ENCODE measurements around the gene PARD3B.

PARD3B gene

GRCh38 chr2:205364261-205364660 lies 819.0 kb downstream of the PARD3B start:
- Histone ChIP-seq H3K4me3 (no peak overlapping the region), H3K27me3 (ENCODE audit: low read depth) (no peaks in the 10 kb centered on the region), H3K9me3 (no peaks in the 10 kb centered on the region), H3K36me3 (replicated peaks) (no peaks in the 10 kb centered on the region), H3K4me1 (peaks cover 25% of the 10 kb centered on the region)
- peak; percentile 56 to 73 for DNase-seq (ENCODE audit: low spot score in 2 of 2)
- in situ Hi-C loops (cut with MboI; ENCODE audit: low sequenced_read_pairs) = no loop called here

- DNase-seq (ENCODE audit: low spot score in 2 of 2) = no peak
- in situ Hi-C loops (cut with MboI; ENCODE audit: low sequenced_read_pairs) = no loop called here
- no peaks in the 10 kb centered on the region for H3K36me3 ChIP-seq (replicated peaks)
- no peaks in the 10 kb centered on the region for H3K9me3 ChIP-seq
- peaks cover 13% of the 10 kb centered on the region for H3K4me1 ChIP-seq
- no peak overlapping the region for H3K4me3 ChIP-seq
- H3K27me3 ChIP-seq (ENCODE audit: low read depth) = no peaks in the 10 kb centered on the region
These were observed 821.2 kb downstream of the PARD3B start for GRCh38 chr2:205366336-205367060.

DNA sequence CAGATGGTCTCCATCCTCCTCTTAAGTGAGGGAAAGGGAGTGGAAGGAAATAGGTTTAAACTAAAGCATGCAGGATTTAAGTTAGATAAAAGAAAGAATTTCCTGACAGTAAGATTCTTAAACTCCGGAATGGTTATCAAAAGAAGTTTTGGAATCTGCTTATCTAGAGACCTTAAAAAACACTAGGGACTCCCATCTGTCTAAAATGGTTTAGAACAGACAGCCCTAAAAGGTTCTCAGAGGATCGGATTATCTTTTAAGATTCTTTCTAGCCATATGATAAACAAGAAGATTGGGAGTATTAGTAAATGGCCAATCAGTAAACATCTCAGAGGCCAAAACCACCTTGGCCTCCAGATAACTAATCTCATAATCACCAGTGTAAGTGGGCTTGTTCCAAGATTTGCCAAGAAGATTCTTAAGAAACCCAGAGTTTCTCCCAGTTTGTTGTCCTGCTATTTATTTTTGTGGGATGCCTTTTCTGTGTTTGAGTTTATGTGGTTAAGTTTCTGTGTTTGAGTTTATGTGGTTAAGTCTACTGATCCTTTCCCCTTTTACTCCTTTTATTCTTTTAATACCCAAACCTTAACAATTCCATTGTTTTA lies 822.2 kb downstream of the PARD3B start:
- in situ Hi-C loops (cut with MboI; ENCODE audit: low sequenced_read_pairs) = no loop called here
- Histone ChIP-seq H3K9me3 (no peaks in the 10 kb centered on the region), H3K27me3 (ENCODE audit: low read depth) (no peaks in the 10 kb centered on the region), H3K4me3 (no peak overlapping the region), H3K36me3 (replicated peaks) (no peaks in the 10 kb centered on the region), H3K4me1 (peaks cover 12% of the 10 kb centered on the region)
- no peak for DNase-seq (ENCODE audit: low spot score in 2 of 2)

DNA sequence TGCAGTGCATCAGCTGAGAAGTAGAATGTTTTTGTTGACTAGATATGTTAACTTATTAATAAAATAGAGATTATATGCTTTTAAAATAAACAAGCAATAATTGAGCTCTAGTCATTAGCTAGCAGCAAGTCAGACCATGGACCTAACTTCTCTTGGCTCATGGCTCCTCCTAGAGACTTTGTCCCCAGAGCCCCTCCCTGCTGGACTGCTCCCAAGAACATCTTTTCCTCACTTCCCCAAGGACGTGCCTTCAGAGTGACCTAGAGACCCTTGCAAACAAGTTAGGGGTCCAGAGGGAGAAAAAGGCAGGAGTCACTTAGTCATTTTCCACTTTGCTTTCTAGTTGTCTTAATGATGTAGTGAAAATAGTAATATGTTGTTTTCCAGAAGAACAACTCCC lies 824.5 kb downstream of the PARD3B start:
- no peak overlapping the region for H3K4me3 ChIP-seq
- H3K36me3 ChIP-seq (replicated peaks) = no peaks in the 10 kb centered on the region
- in situ Hi-C loops (cut with MboI; ENCODE audit: low sequenced_read_pairs) = no loop called here
- H3K27me3 ChIP-seq (ENCODE audit: low read depth) = no peaks in the 10 kb centered on the region
- DNase-seq (ENCODE audit: low spot score in 2 of 2) = no peak
- H3K9me3 ChIP-seq = no peaks in the 10 kb centered on the region
- peaks cover 1% of the 10 kb centered on the region for H3K4me1 ChIP-seq

DNA sequence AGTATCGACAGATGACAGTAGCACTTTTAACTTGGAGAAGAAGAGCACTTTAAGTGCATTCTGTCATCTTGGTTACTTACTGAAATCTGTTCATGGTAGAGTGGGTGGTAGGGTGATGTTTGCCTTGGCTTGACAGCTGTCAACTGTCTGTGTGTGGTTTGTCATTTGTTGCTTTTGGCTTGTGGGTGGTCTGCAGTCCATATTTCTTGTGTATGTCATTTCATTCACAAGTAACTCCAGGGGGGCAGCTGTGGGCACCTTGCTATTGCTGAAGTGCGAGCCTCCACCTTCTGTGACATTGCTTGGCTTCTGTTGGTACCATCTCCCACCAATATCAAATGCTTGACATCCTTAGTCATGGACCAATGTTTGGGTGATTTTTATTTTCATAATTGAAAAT lies 825.5 kb downstream of the PARD3B start:
- no peaks in the 10 kb centered on the region for H3K36me3 ChIP-seq (replicated peaks)
- 0 out of 2 replicates have a peak, but pooled peaks cover 2% of the 10 kb centered on the region for H3K27me3 ChIP-seq (ENCODE audit: low read depth)
- no peaks in the 10 kb centered on the region for H3K9me3 ChIP-seq
- no peaks in the 10 kb centered on the region for H3K4me1 ChIP-seq
- in situ Hi-C loops (cut with MboI; ENCODE audit: low sequenced_read_pairs) = no loop called here
- no peak for DNase-seq (ENCODE audit: low spot score in 2 of 2)
- no peak overlapping the region for H3K4me3 ChIP-seq

DNA sequence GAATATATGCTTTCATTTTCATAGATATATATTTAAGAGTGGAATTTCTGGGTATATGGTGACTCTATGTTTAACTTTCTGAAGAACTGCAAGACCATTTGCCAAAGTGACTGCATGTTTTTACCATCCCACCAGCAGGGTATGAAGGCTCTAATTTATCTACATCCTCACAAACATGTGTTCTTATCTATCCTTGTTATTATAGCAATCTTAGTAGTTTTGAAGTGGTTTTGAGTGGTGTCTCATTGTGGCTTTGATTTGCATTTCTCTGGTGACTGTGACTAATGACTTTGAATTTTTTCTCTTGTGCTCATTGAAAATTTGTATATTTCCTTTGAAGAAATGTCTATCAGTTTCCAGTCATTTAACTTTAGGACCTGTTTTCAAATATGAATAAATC lies 826.9 kb downstream of the PARD3B start:
- in situ Hi-C loops (cut with MboI; ENCODE audit: low sequenced_read_pairs) = no loop called here
- Histone ChIP-seq H3K27me3 (ENCODE audit: low read depth) (0 out of 2 replicates have a peak, but pooled peaks cover 2% of the 10 kb centered on the region), H3K9me3 (no peaks in the 10 kb centered on the region), H3K4me1 (no peaks in the 10 kb centered on the region), H3K4me3 (no peak overlapping the region), H3K36me3 (replicated peaks) (no peaks in the 10 kb centered on the region)
- no peak for DNase-seq (ENCODE audit: low spot score in 2 of 2)

DNA sequence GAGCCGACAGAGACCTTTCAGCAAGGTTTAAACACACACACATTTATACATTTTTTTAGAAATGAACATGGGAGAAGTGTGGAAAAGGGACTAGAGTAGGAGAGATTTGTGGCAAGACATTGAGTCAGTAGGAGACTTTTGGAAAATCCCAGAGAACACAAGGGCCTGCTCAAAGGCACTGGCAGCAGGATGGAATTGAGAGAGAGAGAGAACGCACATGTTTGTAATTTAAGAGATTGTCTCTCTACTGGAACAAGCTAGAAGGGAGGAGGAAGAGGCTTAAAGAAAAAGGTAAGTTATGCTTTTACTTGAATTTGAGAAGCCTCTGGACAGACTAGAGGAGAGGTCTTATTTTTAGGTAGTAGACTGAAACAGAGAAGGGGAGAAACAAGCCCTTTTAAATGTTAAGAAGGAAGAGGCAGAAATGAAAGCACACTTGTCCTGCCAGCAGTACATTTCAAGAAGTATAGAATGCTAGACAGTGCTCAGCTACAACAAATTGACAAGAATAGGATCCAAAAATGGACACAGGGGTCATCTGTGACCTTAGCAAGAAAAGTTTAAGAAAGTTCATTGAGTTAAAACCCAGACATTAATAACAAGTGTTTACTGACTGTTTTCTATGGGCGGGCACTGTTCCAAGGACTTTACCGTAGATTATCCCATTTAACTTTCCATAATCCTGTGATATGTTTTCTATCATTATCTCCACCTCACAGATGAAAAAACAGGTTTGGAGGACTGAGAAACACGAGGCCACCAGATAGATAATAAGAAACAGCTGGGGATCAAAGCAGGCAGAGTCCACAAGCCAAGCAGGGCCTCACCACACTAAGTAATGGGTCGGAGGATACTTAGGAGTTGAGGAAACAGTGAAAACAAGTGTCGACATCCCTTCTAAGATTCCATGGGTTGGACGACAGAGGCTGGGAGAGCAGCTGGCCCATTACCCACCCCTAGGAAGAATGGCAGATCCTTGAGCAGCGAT lies 830.5 kb downstream of the PARD3B start:
- no peaks in the 10 kb centered on the region for H3K4me1 ChIP-seq
- in situ Hi-C loops (cut with MboI; ENCODE audit: low sequenced_read_pairs) = no loop called here
- H3K9me3 ChIP-seq = no peaks in the 10 kb centered on the region
- H3K4me3 ChIP-seq = no peak overlapping the region
- H3K27me3 ChIP-seq (ENCODE audit: low read depth) = 0 out of 2 replicates have a peak, but pooled peaks cover 2% of the 10 kb centered on the region
- no peaks in the 10 kb centered on the region for H3K36me3 ChIP-seq (replicated peaks)
- DNase-seq (ENCODE audit: low spot score in 2 of 2) = no peak

DNA sequence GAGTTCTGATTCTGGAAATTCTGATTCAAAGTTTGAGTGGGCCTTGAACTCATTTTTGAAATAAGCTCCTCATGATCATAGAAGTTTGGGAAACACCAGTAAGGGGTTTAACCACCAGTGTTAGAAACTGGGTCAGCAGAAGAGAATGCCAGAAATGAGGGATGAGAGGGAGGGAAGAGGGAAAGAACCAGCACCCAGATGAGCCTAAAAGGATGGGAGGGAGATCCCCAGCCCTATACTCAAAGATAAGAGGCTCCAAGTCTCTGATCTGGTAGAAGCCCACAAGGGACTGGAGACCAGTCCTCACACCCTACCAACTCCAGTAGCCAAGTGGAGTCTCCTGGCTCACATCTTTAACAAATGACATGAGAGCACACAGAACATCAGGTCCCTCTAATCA lies 832.0 kb downstream of the PARD3B start:
- H3K27me3 ChIP-seq (ENCODE audit: low read depth) = 0 out of 2 replicates have a peak, but pooled peaks cover 2% of the 10 kb centered on the region
- no peak overlapping the region for H3K4me3 ChIP-seq
- in situ Hi-C loops (cut with MboI; ENCODE audit: low sequenced_read_pairs) = no loop called here
- DNase-seq (ENCODE audit: low spot score in 2 of 2) = no peak
- H3K9me3 ChIP-seq = no peaks in the 10 kb centered on the region
- no peaks in the 10 kb centered on the region for H3K4me1 ChIP-seq
- H3K36me3 ChIP-seq (replicated peaks) = no peaks in the 10 kb centered on the region

- Histone ChIP-seq H3K27me3 (ENCODE audit: low read depth) (no peaks in the 10 kb centered on the region), H3K4me1 (no peaks in the 10 kb centered on the region), H3K36me3 (replicated peaks) (no peaks in the 10 kb centered on the region), H3K4me3 (no peak overlapping the region), H3K9me3 (no peaks in the 10 kb centered on the region)
- DNase-seq (ENCODE audit: low spot score in 2 of 2) = no peak
- in situ Hi-C loops (cut with MboI; ENCODE audit: low sequenced_read_pairs) = no loop called here
These were observed 838.3 kb downstream of the PARD3B start for GRCh38 chr2:205383601-205384000.

DNA sequence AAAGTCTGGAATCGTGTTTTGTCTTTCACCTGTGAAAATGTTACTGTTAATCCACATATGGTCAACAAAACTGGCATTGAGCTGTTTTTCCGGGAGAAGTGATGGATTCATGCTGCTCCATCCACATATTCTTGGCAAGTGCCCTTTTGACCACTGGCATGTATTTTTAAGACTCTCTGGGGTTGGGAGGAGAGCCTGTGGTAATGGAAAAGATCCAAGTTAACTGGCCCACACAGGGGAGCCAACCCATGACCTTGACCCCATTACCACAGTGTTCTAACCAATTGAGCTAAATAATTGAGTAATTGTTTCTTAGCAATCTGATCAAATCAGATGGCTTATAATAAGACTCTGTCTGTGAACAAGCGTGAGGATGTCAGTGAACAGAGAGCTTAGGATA lies 840.8 kb downstream of the PARD3B start:
- H3K4me3 ChIP-seq = no peak overlapping the region
- DNase-seq (ENCODE audit: low spot score in 2 of 2) = no peak
- H3K27me3 ChIP-seq (ENCODE audit: low read depth) = no peaks in the 10 kb centered on the region

GRCh38 chr2:205387350-205388055 lies 842.2 kb downstream of the PARD3B start:
- DNase-seq (ENCODE audit: low spot score in 2 of 2) = no peak
- Histone ChIP-seq H3K4me3 (no peak overlapping the region), H3K4me1 (no peaks in the 10 kb centered on the region), H3K36me3 (replicated peaks) (no peaks in the 10 kb centered on the region), H3K27me3 (ENCODE audit: low read depth) (no peaks in the 10 kb centered on the region), H3K9me3 (no peaks in the 10 kb centered on the region)
- in situ Hi-C loops (cut with MboI; ENCODE audit: low sequenced_read_pairs) = no loop called here

More for the DNA sequence above, 840.8 kb downstream of the PARD3B start:
- Histone ChIP-seq H3K36me3 (replicated peaks) (no peaks in the 10 kb centered on the region), H3K9me3 (no peaks in the 10 kb centered on the region), H3K4me1 (no peaks in the 10 kb centered on the region)
- in situ Hi-C loops (cut with MboI; ENCODE audit: low sequenced_read_pairs) = no loop called here

DNA sequence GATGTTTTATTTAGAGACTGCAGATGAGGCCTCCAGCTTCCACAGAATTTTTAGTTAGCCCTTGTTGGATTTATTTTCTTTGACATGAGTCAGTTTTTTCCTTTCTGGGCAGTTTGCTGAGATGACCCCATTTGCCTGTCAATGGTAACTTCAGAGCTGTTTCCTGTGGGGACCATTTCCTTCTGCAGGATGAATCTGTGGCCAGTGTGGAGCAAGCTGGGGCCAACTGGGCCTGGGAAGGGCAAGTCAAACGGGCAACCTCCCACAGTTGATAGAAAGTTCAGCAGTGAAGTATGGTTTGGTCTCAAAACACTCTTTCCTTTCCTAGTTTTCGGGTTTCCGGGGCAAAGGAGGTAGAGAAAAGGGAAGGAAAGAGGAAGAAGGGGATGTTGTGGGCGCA lies 845.6 kb downstream of the PARD3B start:
- H3K36me3 ChIP-seq (replicated peaks) = no peaks in the 10 kb centered on the region
- no peaks in the 10 kb centered on the region for H3K4me1 ChIP-seq
- H3K27me3 ChIP-seq (ENCODE audit: low read depth) = no peaks in the 10 kb centered on the region
- no peak overlapping the region for H3K4me3 ChIP-seq
- in situ Hi-C loops (cut with MboI; ENCODE audit: low sequenced_read_pairs) = no loop called here
- H3K9me3 ChIP-seq = no peaks in the 10 kb centered on the region
- no peak for DNase-seq (ENCODE audit: low spot score in 2 of 2)

DNA sequence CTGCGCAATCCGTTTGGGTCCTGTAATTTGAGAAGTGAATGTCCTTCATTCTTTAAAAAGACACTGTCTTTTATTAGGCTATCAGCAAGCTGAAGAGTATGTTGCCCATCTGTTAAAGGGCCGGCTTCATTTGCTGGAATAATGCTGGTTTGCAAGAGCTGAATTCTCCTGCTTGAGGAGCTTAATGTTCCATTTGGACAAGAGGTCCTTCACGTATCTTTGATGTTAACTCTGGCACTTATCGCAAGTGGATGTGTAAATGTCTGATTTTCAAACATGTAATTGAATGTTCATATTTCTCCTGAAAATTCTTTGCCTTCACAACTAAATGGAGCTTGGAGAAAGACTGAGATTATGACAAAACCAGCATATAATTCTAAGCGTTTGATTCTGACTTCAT lies 856.2 kb downstream of the PARD3B start:
- DNase-seq (ENCODE audit: low spot score in 2 of 2) = no peak
- H3K4me1 ChIP-seq = no peaks in the 10 kb centered on the region; the same call in 1 of the 2 replicates
- H3K9me3 ChIP-seq = no peaks in the 10 kb centered on the region
- H3K4me3 ChIP-seq = no peak overlapping the region
- in situ Hi-C loops (cut with MboI; ENCODE audit: low sequenced_read_pairs) = no loop called here
- H3K36me3 ChIP-seq (replicated peaks) = no peaks in the 10 kb centered on the region
- H3K27me3 ChIP-seq (ENCODE audit: low read depth) = no peaks in the 10 kb centered on the region

Data from HAP-1 (cell line).